ENCODE data around the gene TTC39C.
"Not testable (repeated sequence)": the region's sequence is repeated elsewhere in the genome, so short reads cannot be mapped to it uniquely, and the experiment has no call there.

TTC39C gene

DNA sequence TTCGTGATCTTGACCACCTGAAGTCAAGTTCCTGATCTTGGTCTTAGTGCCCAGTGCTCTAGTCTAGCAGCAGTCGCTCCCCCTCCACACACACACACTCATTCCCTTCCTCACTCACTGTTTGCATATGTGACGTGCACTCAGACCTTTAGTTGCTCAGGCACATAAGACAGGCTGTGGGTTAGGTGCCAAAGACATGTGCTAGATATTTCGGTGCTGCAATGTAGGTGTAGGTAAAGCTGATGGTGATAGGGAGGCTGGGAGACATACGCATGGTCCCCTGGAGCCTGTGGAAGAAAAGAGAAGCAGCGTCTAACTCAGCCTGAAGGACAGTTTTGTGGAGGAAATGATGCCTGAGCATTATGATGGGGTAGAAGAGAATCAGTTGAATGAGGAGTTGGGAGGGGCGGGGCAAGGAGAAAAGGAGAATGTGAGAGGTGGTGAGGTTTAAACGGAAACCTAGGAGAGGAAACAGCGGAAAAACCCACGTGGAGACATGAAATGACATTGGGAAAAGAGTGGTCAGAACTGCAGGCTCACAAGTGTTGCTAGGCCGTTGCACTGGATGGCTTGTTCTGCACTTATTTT, 3.8 kb downstream of the TTC39C start:
- Mint-ChIP-seq H3K4me1 (ENCODE audit: low read depth) (peaks cover 71% of the 10 kb centered on the region), H3K36me3 (ENCODE audit: low read depth) (peaks cover 16% of the 10 kb centered on the region)

DNA sequence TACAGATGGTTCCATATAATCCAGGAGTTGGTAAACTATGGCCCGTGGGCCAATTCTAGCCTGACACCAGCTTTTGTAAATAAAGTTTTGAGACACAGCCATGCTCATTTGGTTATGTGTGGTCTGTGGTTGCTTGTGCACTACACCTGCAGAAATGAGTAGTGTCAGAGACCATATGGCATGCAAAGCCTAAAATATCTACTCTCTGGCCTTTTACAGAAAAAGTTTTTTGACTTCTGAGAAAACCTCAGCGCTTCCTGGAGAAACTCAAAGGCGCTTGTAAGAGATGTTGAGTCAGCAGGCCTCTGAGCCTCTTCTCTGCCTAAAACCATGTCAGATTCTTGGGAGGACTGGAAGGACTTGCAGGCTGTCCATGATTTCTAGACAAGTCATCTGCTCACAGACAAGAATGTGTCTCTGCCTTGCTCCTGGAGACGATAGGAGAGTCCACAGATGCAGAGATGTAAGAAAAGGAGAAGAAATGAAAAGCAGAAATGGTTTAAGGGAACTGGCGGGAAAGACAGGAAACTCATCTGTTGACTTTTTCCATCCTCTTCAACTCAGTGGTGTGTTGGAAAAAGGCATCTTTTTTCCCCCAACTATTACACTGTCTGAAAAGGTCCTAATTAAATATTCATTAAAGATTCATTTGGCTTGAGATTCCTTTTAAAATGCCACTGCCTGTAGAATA, 5.2 kb downstream of the TTC39C start:
- intact Hi-C loops (cut with micrococcal nuclease): loop anchor here (5.0 kb wide), 1 partner anchor 98 kb away; no protein-coding TSS in a partner anchor
- peaks cover 16% of the 10 kb centered on the region for H3K36me3 Mint-ChIP-seq (ENCODE audit: low read depth)

More for the DNA sequence above, 3.8 kb downstream of the TTC39C start:
- Mint-ChIP-seq H3K4me3 (no peak overlapping the region), H3K27ac (no peak overlapping the region), H3K9me3 (no peaks in the 10 kb centered on the region), H3K27me3 (no peaks in the 10 kb centered on the region)
- intact Hi-C loops (cut with micrococcal nuclease): loop anchor here (5.0 kb wide), 1 partner anchor 99 kb away; no protein-coding TSS in a partner anchor

DNA sequence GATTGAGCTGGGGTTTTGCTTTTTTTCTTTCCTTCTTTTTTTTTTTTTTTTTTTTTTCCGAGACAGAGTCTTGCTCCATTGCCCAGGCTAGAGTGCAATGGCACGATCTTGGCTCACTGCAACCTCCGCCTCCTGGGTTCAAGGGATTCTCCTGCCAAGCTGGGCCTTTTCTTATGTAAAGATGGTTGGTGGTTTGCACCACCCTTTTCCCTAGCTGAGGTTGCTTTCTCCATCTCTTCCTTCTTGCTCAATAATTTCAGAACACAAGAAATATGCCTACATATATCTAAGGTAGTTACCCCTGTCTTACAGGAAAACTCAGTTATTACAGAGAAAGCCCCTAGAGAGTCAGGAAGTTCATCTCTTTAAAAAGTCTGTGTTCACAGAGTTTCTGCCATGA, 7.0 kb downstream of the TTC39C start:
- intact Hi-C loops (cut with micrococcal nuclease): no loop called here
- no peak overlapping the region for H3K27ac Mint-ChIP-seq
- peaks cover 11% of the 10 kb centered on the region for H3K36me3 Mint-ChIP-seq (ENCODE audit: low read depth)
- no peaks in the 10 kb centered on the region for H3K27me3 Mint-ChIP-seq
- peaks cover 68% of the 10 kb centered on the region for H3K4me1 Mint-ChIP-seq (ENCODE audit: low read depth)
- H3K4me3 Mint-ChIP-seq: no peak overlapping the region
- no peaks in the 10 kb centered on the region for H3K9me3 Mint-ChIP-seq

More for the DNA sequence above, 5.2 kb downstream of the TTC39C start:
- Mint-ChIP-seq H3K4me1 (ENCODE audit: low read depth) (peaks cover 73% of the 10 kb centered on the region), H3K9me3 (no peaks in the 10 kb centered on the region), H3K27ac (peak overlapping the region; percentile 27), H3K4me3 (no peak overlapping the region), H3K27me3 (no peaks in the 10 kb centered on the region)

DNA sequence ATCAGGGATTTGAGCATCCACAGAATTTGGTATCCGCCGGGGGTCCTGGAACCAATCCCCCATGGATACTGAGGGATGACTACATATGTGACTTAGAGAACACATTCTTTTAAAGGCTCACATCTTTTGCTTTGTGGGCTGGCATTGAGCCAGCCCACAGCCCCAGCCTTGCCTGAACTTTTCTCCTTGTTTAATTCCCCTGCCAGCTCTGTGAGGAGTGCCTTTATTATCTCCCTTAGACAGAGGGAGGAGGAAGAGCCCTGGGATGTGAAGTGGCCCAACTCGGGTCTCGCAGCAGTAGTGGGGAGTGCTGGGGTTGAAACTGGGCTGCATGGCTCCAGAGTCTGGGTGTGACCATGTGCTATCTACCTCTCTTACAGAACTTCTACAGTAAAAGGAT, 7.6 kb downstream of the TTC39C start:
- no peak overlapping the region for H3K27ac Mint-ChIP-seq
- intact Hi-C loops (cut with micrococcal nuclease): no loop called here
- peaks cover 68% of the 10 kb centered on the region for H3K4me1 Mint-ChIP-seq (ENCODE audit: low read depth)
- no peaks in the 10 kb centered on the region for H3K9me3 Mint-ChIP-seq
- no peak overlapping the region for H3K4me3 Mint-ChIP-seq
- peaks cover 11% of the 10 kb centered on the region for H3K36me3 Mint-ChIP-seq (ENCODE audit: low read depth)
- H3K27me3 Mint-ChIP-seq: no peaks in the 10 kb centered on the region

DNA sequence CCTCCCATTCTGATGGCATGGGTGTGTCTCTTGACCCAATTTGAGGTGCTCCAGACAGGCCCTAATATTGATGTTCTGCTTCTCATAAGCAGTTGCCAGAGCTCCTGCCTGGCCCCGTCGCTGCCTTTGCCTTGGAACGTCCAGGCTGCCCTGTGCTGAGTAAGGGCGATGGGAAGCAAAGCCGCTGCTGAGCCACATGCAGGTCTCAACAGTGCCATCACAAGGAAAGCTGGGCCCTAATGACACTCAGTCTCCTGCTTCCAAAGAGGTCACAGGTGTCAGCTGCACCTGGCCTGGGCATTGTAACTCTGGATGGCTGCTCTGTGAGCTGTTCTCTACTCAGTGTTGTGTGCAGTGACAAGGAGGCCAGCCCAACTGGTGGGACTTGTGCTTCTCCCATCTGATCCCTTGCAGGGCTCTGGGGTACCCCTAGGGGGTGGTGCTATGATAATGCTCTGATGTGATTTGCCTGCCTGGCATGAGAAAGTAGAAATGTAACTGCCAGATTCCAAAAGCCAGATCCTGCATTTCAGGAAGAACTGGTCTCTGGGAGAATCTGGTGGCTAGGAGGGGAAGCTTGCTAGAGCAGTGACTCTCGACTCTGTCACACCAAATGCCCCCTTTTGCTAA, 8.7 kb downstream of the TTC39C start:
- H3K4me1 Mint-ChIP-seq (ENCODE audit: low read depth): peaks cover 73% of the 10 kb centered on the region
- H3K4me3 Mint-ChIP-seq: no peak overlapping the region
- intact Hi-C loops (cut with micrococcal nuclease): no loop called here
- H3K27me3 Mint-ChIP-seq: no peaks in the 10 kb centered on the region
- peaks cover 11% of the 10 kb centered on the region for H3K36me3 Mint-ChIP-seq (ENCODE audit: low read depth)
- no peaks in the 10 kb centered on the region for H3K9me3 Mint-ChIP-seq
- no peak overlapping the region for H3K27ac Mint-ChIP-seq

DNA sequence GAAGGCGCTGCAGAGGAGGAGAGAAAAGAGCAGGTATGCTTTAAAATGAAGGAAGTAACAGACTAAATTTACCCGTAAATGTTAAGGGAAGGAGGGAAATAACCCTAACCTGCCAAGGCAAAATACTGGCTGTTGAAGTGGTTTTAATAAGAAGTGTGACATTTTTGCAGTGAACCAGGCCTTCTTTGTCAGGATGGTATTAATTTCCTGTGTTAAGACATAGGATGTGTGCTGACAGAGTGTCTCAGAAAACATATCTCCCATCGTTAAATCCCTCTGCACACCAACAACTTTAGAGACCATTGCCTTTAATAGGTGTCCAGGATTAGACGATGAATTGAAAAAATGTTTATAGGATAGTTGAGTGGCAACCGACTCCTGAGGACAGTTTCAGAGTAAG, 9.9 kb downstream of the TTC39C start:
- no peaks in the 10 kb centered on the region for H3K27me3 Mint-ChIP-seq
- H3K4me1 Mint-ChIP-seq (ENCODE audit: low read depth): peaks cover 63% of the 10 kb centered on the region
- no peaks in the 10 kb centered on the region for H3K9me3 Mint-ChIP-seq
- H3K36me3 Mint-ChIP-seq (ENCODE audit: low read depth): peaks cover 11% of the 10 kb centered on the region
- H3K4me3 Mint-ChIP-seq: no peak overlapping the region
- intact Hi-C loops (cut with micrococcal nuclease): no loop called here
- H3K27ac Mint-ChIP-seq: no peak overlapping the region

DNA sequence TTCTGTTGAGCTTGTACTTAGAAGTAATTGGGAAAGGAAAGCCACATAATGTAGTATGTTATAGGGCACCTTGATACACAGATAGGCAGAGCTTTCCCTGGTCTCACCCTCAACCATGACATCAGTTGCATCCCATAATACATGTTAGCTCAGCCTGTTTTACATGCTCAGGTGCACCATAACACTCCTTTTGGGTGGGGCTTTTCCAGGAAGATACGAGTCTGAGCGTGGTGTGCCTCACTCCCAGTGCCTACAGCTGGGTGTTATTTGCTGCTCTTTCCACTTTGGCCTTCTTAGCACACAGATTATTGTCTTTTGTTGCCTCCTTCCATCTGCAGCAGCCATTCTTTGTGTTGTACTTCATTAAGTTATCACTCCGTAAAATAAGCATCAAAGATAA, 11.9 kb downstream of the TTC39C start:
- no peaks in the 10 kb centered on the region for H3K9me3 Mint-ChIP-seq
- peaks cover 11% of the 10 kb centered on the region for H3K36me3 Mint-ChIP-seq (ENCODE audit: low read depth)
- peaks cover 45% of the 10 kb centered on the region for H3K4me1 Mint-ChIP-seq (ENCODE audit: low read depth)
- no peak overlapping the region for H3K4me3 Mint-ChIP-seq
- no peak overlapping the region for H3K27ac Mint-ChIP-seq
- intact Hi-C loops (cut with micrococcal nuclease): no loop called here
- H3K27me3 Mint-ChIP-seq: no peaks in the 10 kb centered on the region

DNA sequence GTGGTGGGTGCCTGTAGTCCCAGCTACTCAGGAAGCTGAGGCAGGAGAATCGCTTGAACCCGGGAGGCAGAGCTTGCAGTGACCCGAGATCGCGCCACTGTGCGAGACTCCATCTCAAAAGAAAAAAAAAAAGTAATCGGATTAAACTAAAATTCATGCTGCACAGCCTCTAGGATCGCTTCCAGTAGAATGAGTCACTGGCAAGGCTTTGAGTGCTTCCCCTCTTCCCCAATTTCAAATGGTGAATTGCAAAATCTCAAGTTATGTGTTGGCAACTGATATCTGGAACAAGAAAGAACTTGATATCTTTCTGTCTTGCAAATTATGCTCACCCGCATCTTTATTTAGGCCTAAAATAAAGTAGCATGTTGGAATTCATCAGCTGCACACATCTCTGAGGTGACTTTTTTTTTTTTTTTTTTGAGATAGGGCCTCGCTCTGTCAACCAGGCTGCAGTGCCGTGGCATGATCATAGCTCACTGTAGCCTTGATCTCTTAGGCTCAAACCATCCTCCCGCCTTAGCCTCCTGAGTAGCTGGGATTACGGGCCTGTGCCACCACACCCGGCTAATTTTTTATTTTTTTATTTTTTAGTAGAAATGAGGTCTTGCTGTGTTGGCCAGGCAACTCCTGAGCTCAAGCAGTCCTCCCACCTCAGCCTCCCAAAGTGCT, 12.7 kb downstream of the TTC39C start:
- no peaks in the 10 kb centered on the region for H3K9me3 Mint-ChIP-seq
- peaks cover 11% of the 10 kb centered on the region for H3K36me3 Mint-ChIP-seq (ENCODE audit: low read depth)
- intact Hi-C loops (cut with micrococcal nuclease): no loop called here
- H3K4me3 Mint-ChIP-seq: peak overlapping the region; percentile 50
- peak overlapping the region; percentile 65 for H3K27ac Mint-ChIP-seq
- H3K4me1 Mint-ChIP-seq (ENCODE audit: low read depth): peaks cover 42% of the 10 kb centered on the region
- no peaks in the 10 kb centered on the region for H3K27me3 Mint-ChIP-seq

DNA sequence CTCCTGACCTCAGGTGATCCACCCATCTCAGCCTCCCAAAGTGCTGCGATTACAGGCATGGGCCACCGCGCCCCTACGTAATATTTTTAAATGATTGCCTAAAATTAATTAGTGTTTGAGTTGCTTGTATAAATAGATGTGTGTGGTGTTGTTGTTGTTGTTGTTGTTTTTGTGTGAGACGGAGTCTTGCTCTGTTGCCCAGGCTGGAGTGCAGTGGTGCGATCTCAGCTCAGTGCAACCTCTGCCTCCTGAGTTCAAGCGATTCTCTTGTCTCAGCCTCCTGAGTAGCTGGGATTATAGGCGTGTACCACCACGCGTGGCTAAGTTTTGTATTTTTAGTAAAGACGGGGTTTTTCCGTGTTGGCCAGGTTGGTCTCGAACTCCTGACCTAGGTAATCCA, 14.4 kb downstream of the TTC39C start:
- H3K27me3 Mint-ChIP-seq; H3K4me3 Mint-ChIP-seq; H3K36me3 Mint-ChIP-seq (ENCODE audit: low read depth); intact Hi-C loops (cut with micrococcal nuclease); H3K9me3 Mint-ChIP-seq; H3K27ac Mint-ChIP-seq: not testable (repeated sequence)
- peaks cover 40% of the 10 kb centered on the region for H3K4me1 Mint-ChIP-seq (ENCODE audit: low read depth)

DNA sequence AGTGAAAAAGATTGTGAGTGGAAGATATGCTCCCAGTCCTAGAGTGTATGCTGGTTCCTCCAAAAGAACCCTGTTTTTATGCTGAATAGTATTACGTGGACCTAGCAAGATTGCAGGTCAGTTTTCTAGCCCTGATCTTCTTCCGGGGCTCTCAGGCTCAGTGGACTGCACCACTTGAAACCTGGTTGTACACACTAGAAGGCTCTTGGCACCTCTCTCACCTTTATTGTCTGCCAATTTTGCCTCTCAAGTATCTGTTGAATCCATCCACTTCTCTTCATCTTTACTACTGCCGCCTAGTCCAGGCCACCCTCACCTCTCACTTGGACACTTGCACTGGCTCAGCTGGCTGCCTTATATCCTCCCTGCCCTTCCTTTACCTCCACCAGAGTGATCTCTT, 16.8 kb downstream of the TTC39C start:
- H3K4me1 Mint-ChIP-seq (ENCODE audit: low read depth): peaks cover 32% of the 10 kb centered on the region
- no peaks in the 10 kb centered on the region for H3K9me3 Mint-ChIP-seq
- no peaks in the 10 kb centered on the region for H3K36me3 Mint-ChIP-seq (ENCODE audit: low read depth)
- no peak overlapping the region for H3K27ac Mint-ChIP-seq
- no peaks in the 10 kb centered on the region for H3K27me3 Mint-ChIP-seq
- intact Hi-C loops (cut with micrococcal nuclease): no loop called here
- H3K4me3 Mint-ChIP-seq: no peak overlapping the region

DNA sequence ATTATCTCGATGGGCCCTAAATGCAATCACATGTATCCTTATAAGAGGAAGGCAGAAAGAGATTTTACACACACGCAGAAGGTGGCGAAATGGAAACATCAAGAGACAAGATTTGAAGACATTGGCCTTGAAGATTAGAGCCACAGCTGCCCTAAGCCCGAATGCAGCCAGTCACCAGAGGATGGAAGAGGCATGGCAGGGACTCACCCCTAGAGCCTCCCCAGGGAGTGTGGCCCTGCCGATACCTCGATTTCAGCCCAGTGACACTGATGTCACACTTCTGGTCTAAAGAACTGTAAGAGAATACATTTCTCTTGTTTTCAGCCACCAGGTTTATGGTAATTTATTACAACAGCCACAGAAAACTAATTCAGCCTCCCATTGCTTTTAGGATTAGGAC, 17.4 kb downstream of the TTC39C start:
- H3K27ac Mint-ChIP-seq: no peak overlapping the region
- intact Hi-C loops (cut with micrococcal nuclease): no loop called here
- no peaks in the 10 kb centered on the region for H3K36me3 Mint-ChIP-seq (ENCODE audit: low read depth)
- no peak overlapping the region for H3K4me3 Mint-ChIP-seq
- peaks cover 26% of the 10 kb centered on the region for H3K4me1 Mint-ChIP-seq (ENCODE audit: low read depth)
- no peaks in the 10 kb centered on the region for H3K9me3 Mint-ChIP-seq
- H3K27me3 Mint-ChIP-seq: no peaks in the 10 kb centered on the region

DNA sequence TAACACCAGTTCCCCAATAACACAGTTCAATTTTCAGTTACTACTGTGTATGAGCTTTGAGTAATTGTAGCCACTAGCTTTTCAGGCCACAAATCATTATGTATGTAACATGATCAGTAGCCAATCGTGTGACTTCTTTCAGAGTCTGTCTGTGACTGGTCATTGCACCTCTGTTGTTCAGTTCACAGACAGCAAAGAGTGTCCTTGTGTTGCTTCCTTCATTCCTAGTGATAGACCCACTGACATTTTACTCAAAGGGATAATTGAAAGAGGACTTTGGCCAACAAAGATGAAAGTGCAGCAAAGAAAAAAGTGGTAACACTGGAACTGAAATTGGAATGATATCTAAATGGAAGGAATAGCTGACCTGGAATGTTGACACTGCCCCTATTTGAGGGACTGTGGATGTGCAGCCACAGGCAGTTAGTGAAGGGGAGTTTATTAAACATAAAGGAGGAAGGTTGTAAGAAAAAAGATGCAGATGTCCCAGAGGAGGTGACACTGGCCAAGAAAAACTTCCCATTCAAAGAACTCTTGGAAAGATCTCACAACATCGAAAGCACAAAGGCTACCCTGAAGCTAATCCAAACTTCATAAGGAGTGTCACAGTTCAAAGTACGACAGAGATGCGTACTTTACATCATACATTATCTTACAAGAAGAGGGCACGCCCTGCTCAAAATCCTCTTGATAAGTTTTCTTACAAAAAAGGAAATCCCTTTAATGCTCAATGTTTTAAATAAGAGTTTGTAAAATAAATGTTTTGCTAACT, 19.3 kb downstream of the TTC39C start:
- peaks cover 12% of the 10 kb centered on the region for H3K4me1 Mint-ChIP-seq (ENCODE audit: low read depth)
- no peaks in the 10 kb centered on the region for H3K9me3 Mint-ChIP-seq
- H3K27me3 Mint-ChIP-seq: no peaks in the 10 kb centered on the region
- no peaks in the 10 kb centered on the region for H3K36me3 Mint-ChIP-seq (ENCODE audit: low read depth)
- H3K27ac Mint-ChIP-seq: no peak overlapping the region
- H3K4me3 Mint-ChIP-seq: no peak overlapping the region
- intact Hi-C loops (cut with micrococcal nuclease): no loop called here

DNA sequence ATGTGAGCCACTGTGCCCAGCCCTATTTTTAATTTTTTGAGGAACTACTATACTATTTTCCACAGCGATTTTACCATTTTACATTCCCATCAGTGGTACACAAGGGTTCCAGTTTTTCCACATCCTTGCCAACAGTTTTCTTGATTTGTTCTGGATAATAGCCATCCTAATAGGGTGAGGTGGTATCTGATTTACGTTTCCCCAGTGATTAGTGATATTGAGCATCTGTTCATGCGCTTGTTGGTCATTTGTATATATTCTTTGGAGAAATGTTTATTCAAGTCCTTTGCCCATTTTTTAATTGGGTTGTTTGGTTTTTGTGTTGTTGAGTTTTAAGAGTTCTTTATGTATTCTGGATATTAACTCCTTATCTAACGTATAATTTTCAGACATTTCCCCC, 20.8 kb downstream of the TTC39C start:
- no peaks in the 10 kb centered on the region for H3K9me3 Mint-ChIP-seq
- no peaks in the 10 kb centered on the region for H3K27me3 Mint-ChIP-seq
- no peak overlapping the region for H3K27ac Mint-ChIP-seq

More for the DNA sequence above, 20.8 kb downstream of the TTC39C start:
- no peak overlapping the region for H3K4me3 Mint-ChIP-seq
- H3K4me1 Mint-ChIP-seq (ENCODE audit: low read depth): peaks cover 24% of the 10 kb centered on the region
- intact Hi-C loops (cut with micrococcal nuclease): no loop called here
- no peaks in the 10 kb centered on the region for H3K36me3 Mint-ChIP-seq (ENCODE audit: low read depth)
